Neural cell (in vitro differentiated cells): ENCODE results near the gene TRIM25. TPM values are rescaled to one million over a fixed set of nuclear protein-coding genes. Genes with fewer than 3 reads are reported as not detected.

Experiments used
- H2AFZ ChIP-seq: fragments of 200-600, 300-800 bp; sonication (generic), shearing (Covaris generic); 2 replicates; pipeline ENCODE4 v1.6.0; 2014; ENCODE audit warnings: low read depth, mild to moderate bottlenecking, antibody characterized with exemption, low read length, moderate library complexity
- H3F3A ChIP-seq: fragments of 200-600 bp; shearing (Covaris generic); 2 replicates; pipeline ENCODE4 v1.6.1; 2016; ENCODE audit warnings: mild to moderate bottlenecking, moderate library complexity, mixed read lengths, antibody characterized with exemption, low read length; ENCODE audit not compliant: insufficient read depth, poor library complexity, severe bottlenecking
- H3K27ac ChIP-seq: fragments of 200-600, 300-800 bp; sonication (generic), shearing (Covaris generic); 2 replicates; pipeline ENCODE4 v1.5.1; 2014; ENCODE audit warnings: mild to moderate bottlenecking, low read length, moderate library complexity
- H3K27me3 ChIP-seq: fragments of 300-800, 200-600 bp; sonication (generic), shearing (Covaris generic); 2 replicates; pipeline ENCODE4 v1.6.0; 2014; ENCODE audit warnings: mild to moderate bottlenecking, low read depth, low read length, moderate library complexity; ENCODE audit not compliant: insufficient read depth
- H3K36me3 ChIP-seq: fragments of 300-800, 200-600 bp; sonication (generic), shearing (Covaris generic); 2 replicates; pipeline ENCODE4 v1.5.1; 2014; ENCODE audit warnings: mild to moderate bottlenecking, antibody characterized with exemption, low read length, moderate library complexity; ENCODE audit not compliant: insufficient read depth
- H3K4me2 ChIP-seq: fragments of 300-800, 200-600 bp; sonication (generic), shearing (Covaris generic); 2 replicates; pipeline ENCODE4 v1.6.0; 2014; ENCODE audit warnings: mild to moderate bottlenecking, low read length
- H3K4me3 ChIP-seq: fragments of 300-800, 200-600 bp; sonication (generic), shearing (Covaris generic); 2 replicates; pipeline ENCODE4 v1.5.1; 2014; ENCODE audit warnings: mild to moderate bottlenecking, low read length, moderate library complexity
- H3K79me2 ChIP-seq: fragments of 200-600 bp; shearing (Covaris generic); replicated peaks from 2 replicates; pipeline ENCODE4 v1.6.0; 2014; ENCODE audit warnings: mild to moderate bottlenecking, low read length, moderate library complexity; ENCODE audit not compliant: insufficient read depth
- H3K9ac ChIP-seq: fragments of 300-800, 200-600 bp; sonication (generic), shearing (Covaris generic); 2 replicates; pipeline ENCODE4 v1.6.1; 2016; ENCODE audit warnings: mild to moderate bottlenecking, low read length, mixed read lengths
- H3K9me2 ChIP-seq: fragments of 200-600 bp; shearing (Covaris generic); 2 replicates; pipeline ENCODE4 v1.6.1; 2016; ENCODE audit warnings: mild to moderate bottlenecking, low read length, mixed read lengths; ENCODE audit not compliant: insufficient read depth
- H3K9me3 ChIP-seq: fragments of 200-600, 300-800 bp; sonication (generic), shearing (Covaris generic); 2 replicates; pipeline ENCODE4 v1.6.1; 2016; ENCODE audit warnings: mild to moderate bottlenecking, mixed run types, low read length, moderate library complexity, mixed read lengths
- H4K20me1 ChIP-seq: fragments of 200-600 bp; shearing (Covaris generic); 2 replicates; pipeline ENCODE4 v1.6.1; 2016; ENCODE audit warnings: mild to moderate bottlenecking, mixed run types; ENCODE audit not compliant: insufficient read depth
- CTCF ChIP-seq: fragments of 450-650 bp; IDR thresholded peaks from 2 replicates; pipeline ENCODE4 v1.5.1; 2014; ENCODE audit warnings: antibody characterized with exemption, mild to moderate bottlenecking, moderate library complexity; ENCODE audit not compliant: poor library complexity, severe bottlenecking
- EP300 ChIP-seq: fragments of 450-650 bp; conservative IDR thresholded peaks from 2 replicates; pipeline ENCODE4 v1.6.1; 2014; ENCODE audit warnings: antibody characterized with exemption, mild to moderate bottlenecking, moderate library complexity; ENCODE audit not compliant: poor library complexity, severe bottlenecking
- EZH2 ChIP-seq: fragments of 200-600, 300-800 bp; shearing (Covaris generic), sonication (generic); IDR thresholded peaks from 2 replicates; pipeline ENCODE4 v1.6.1; 2014; ENCODE audit warnings: antibody characterized with exemption, low read length, borderline replicate concordance, mild to moderate bottlenecking; ENCODE audit not compliant: insufficient read depth, poor library complexity, severe bottlenecking
- MXI1 ChIP-seq: fragments of 450-650 bp; conservative IDR thresholded peaks from 2 replicates; pipeline ENCODE4 v1.6.1; 2014; ENCODE audit warnings: antibody characterized with exemption, mild to moderate bottlenecking; ENCODE audit not compliant: poor library complexity, severe bottlenecking
- POLR2AphosphoS5 ChIP-seq: IDR thresholded peaks from 2 replicates; pipeline ENCODE4 v1.6.1; 2012
- RAD21 ChIP-seq: fragments of 450-650 bp; conservative IDR thresholded peaks from 2 replicates; pipeline ENCODE4 v1.6.1; 2014; ENCODE audit warnings: antibody characterized with exemption, mild to moderate bottlenecking, moderate library complexity
- REST ChIP-seq: IDR thresholded peaks from 2 replicates; pipeline ENCODE4 v1.6.1; 2012; ENCODE audit warnings: borderline replicate concordance
- SMC3 ChIP-seq: fragments of 450-650 bp; conservative IDR thresholded peaks from 2 replicates; pipeline ENCODE4 v1.6.1; 2014; ENCODE audit warnings: antibody characterized with exemption, mild to moderate bottlenecking, moderate library complexity; ENCODE audit not compliant: poor library complexity
- TAF1 ChIP-seq: IDR thresholded peaks from 2 replicates; pipeline ENCODE4 v1.6.1; 2012; ENCODE audit warnings: low read depth
- polyA plus RNA-seq: library from polyadenylated mRNA; depleted of rRNA; stranded (reverse); fragments of >200 nt; gene quantifications from 2 replicates; pipeline ENCODE4 v1.2.3, GENCODE V29; 2014

Gene TRIM25
- polyA plus RNA-seq, 1 donor from 2014 or later: 1.7 TPM

- Histone ChIP-seq H3K4me2 (no peak overlapping the region), H3F3A (no peaks in the 10 kb centered on the region), H2AFZ (no peak overlapping the region), H3K27ac (no peak overlapping the region), H3K36me3 (no peaks in the 10 kb centered on the region), H3K9ac (no peak overlapping the region), H3K9me3 (no peaks in the 10 kb centered on the region), H3K27me3 (no peaks in the 10 kb centered on the region), H3K9me2 (no peaks in the 10 kb centered on the region), H3K4me3 (no peak overlapping the region), H4K20me1 (no peaks in the 10 kb centered on the region), H3K79me2 (no peaks in the 10 kb centered on the region)
- TF ChIP-seq SMC3 (no peak), RAD21 (no peak), EZH2 (no peak)
Observed at GRCh38 chr17:56885312-56885657, 28.6 kb downstream of the TRIM25 start.

GRCh38 chr17:56884483-56885311 lies 29.2 kb downstream of the TRIM25 start:
- Histone ChIP-seq H3K4me3 (no peak overlapping the region), H3K79me2 (no peaks in the 10 kb centered on the region), H3K9me2 (no peaks in the 10 kb centered on the region), H3K36me3 (no peaks in the 10 kb centered on the region), H2AFZ (no peak overlapping the region), H3K9ac (no peak overlapping the region), H3F3A (no peaks in the 10 kb centered on the region), H3K4me2 (no peak overlapping the region), H4K20me1 (no peaks in the 10 kb centered on the region), H3K9me3 (no peaks in the 10 kb centered on the region), H3K27ac (no peak overlapping the region), H3K27me3 (no peaks in the 10 kb centered on the region)
- no peak for TF ChIP-seq EZH2
- no peak for TF ChIP-seq SMC3
- no peak for TF ChIP-seq CTCF
- no peak for TF ChIP-seq TAF1
- TF ChIP-seq EP300: no peak
- no peak for TF ChIP-seq POLR2AphosphoS5
- no peak for TF ChIP-seq RAD21

GRCh38 chr17:56883616-56884015 lies 30.2 kb downstream of the TRIM25 start:
- H3K9me3 ChIP-seq: no peaks in the 10 kb centered on the region
- H3K27ac ChIP-seq: no peak overlapping the region
- H3K27me3 ChIP-seq: no peaks in the 10 kb centered on the region

More at GRCh38 chr17:56883616-56884015, 30.2 kb downstream of the TRIM25 start:
- Histone ChIP-seq H2AFZ (no peak overlapping the region), H3K9me2 (no peaks in the 10 kb centered on the region), H4K20me1 (no peaks in the 10 kb centered on the region), H3K9ac (no peak overlapping the region), H3F3A (no peaks in the 10 kb centered on the region), H3K4me2 (no peak overlapping the region), H3K79me2 (no peaks in the 10 kb centered on the region), H3K4me3 (no peak overlapping the region), H3K36me3 (no peaks in the 10 kb centered on the region)
- TF ChIP-seq EZH2 (no peak), CTCF (no peak), EP300 (no peak), MXI1 (no peak), POLR2AphosphoS5 (no peak), SMC3 (no peak), TAF1 (no peak), REST (no peak), RAD21 (no peak)
